CD4-positive, alpha-beta memory T cell (primary cell): Measurements from ENCODE around the gene NCS1. TPM values are rescaled to one million over a fixed set of nuclear protein-coding genes. Genes with fewer than 3 reads are reported as not detected.

Experiments used
- CTCF ChIA-PET: fragments of 350-600 bp; sonication (Branson Sonifier 250); formaldehyde crosslinking; loops from one replicate; lab custom pipeline; 2021; ENCODE audit warnings: inconsistent platforms; ENCODE audit not compliant: partially characterized antibody; lab: Charles Lee
- POLR2A ChIA-PET: fragments of 350-600 bp; sonication (Branson Sonifier 250); formaldehyde crosslinking; loops from one replicate; lab custom pipeline; 2021; ENCODE audit not compliant: partially characterized antibody; lab: Charles Lee
- DNase-seq, 5 donors: peaks; one replicate each; pipeline versions ENCODE4 v3.0.0 to v3.0.0-alpha.2; 2020 to 2022; ENCODE audit warnings: mixed read lengths in 1 of 5
- H3K27ac ChIP-seq: one replicate; pipeline ENCODE4 v1.7.0; 2013; ENCODE audit warnings: low read depth, low read length
- H3K27me3 ChIP-seq: 2 replicates; pipeline ENCODE4 v1.7.0; 2013; ENCODE audit warnings: mild to moderate bottlenecking, low read length, moderate library complexity; ENCODE audit not compliant: insufficient read depth
- H3K36me3 ChIP-seq: 2 replicates; pipeline ENCODE4 v1.7.0; 2013; ENCODE audit warnings: mild to moderate bottlenecking, low read length, moderate library complexity; ENCODE audit not compliant: insufficient read depth
- H3K4me1 ChIP-seq: 2 replicates; pipeline ENCODE4 v1.7.0; 2013; ENCODE audit warnings: mild to moderate bottlenecking, low read length, moderate library complexity; ENCODE audit not compliant: insufficient read depth
- H3K4me3 ChIP-seq, 2 donors: one replicate each; pipeline ENCODE4 v1.7.0; 2013; ENCODE audit warnings: low read length in 2 of 2, mild to moderate bottlenecking in 1 of 2
- H3K9me3 ChIP-seq, 2 donors: one replicate each; pipeline ENCODE4 v1.7.0; 2013; ENCODE audit warnings: low read length in 2 of 2, control low read depth in 1 of 2; ENCODE audit not compliant: control insufficient read depth in 1 of 2
- H3K27ac Mint-ChIP-seq, 7 donors: one replicate each; pipeline ENCODE4 v1.8.0; 2020 to 2021; ENCODE audit warnings: mixed read lengths in 7 of 7, mild to moderate bottlenecking in 6 of 7, inconsistent platforms in 3 of 7, moderate library complexity in 3 of 7
- H3K27me3 Mint-ChIP-seq, 2 donors: one replicate each; pipeline ENCODE4 v1.8.0; 2020 to 2021; ENCODE audit warnings: mixed read lengths in 2 of 2
- H3K36me3 Mint-ChIP-seq, 2 donors: one replicate each; pipeline ENCODE4 v1.8.0; 2020 to 2021; ENCODE audit warnings: mixed read lengths in 2 of 2, inconsistent platforms in 1 of 2, mild to moderate bottlenecking in 1 of 2
- H3K4me1 Mint-ChIP-seq, 4 donors: one replicate each; pipeline ENCODE4 v1.8.0; 2020 to 2021; ENCODE audit warnings: mixed read lengths in 4 of 4, mild to moderate bottlenecking in 1 of 4
- H3K4me3 Mint-ChIP-seq, 8 donors: one replicate each; pipeline ENCODE4 v1.8.0; 2020 to 2021; ENCODE audit warnings: mixed read lengths in 8 of 8, mild to moderate bottlenecking in 7 of 8, moderate library complexity in 6 of 8, inconsistent platforms in 3 of 8
- H3K9me3 Mint-ChIP-seq, 8 donors: one replicate each; pipeline ENCODE4 v1.8.0; 2020 to 2021; ENCODE audit warnings: mixed read lengths in 8 of 8, mild to moderate bottlenecking in 5 of 8, inconsistent platforms in 3 of 8, moderate library complexity in 1 of 8
- intact Hi-C: fragments of 100-400 bp; cut with micrococcal nuclease; formaldehyde crosslinking; loops from one replicate; pipeline ENCODE4 v1.15.1; 2023
- polyA plus RNA-seq, 2 donors: library from polyadenylated mRNA; unstranded; fragments of 300-500 nt; fragmentation: Illumina TruSeq; gene quantifications; one replicate each; pipeline ENCODE4 v1.2.3, GENCODE V29; 2021
- total RNA-seq, 2 experiments: library from RNA; stranded (reverse); gene quantifications; one replicate each; pipeline ENCODE4 v1.2.3, GENCODE V29; 2021

The NCS1 gene
- total and polyA plus RNA-seq, 4 experiments from 2014 or later: 0.64 to 0.90 TPM; not detected in 2

DNA sequence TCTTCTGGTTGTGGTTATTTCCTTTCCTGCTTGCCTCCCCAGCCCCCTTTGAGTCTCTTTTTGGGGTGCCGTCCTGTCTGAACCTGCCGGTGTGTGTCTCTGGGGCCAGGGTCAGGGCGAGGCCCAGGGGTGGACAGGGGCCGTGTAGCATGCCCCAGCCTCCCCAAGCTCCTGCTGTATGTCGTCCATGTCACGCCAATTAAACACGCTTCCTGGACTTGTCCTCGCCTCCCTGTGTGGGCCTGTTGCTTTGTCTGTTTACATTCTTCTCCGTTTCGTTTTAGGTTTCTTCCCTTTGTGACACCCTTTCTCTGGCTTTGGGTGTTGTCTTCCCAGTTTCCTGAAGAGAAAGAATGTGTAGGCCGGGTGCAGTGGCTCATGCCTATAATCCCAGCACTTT is 64.9 kb downstream of the NCS1 start:
- Histone ChIP-seq H3K4me3 (no peak overlapping the region), H3K27ac (no peak overlapping the region), H3K9me3 (no peaks in the 10 kb centered on the region), H3K36me3 (no peaks in the 10 kb centered on the region), H3K27me3 (no peaks in the 10 kb centered on the region), H3K4me1 (peaks cover 31% of the 10 kb centered on the region)
- ChIA-PET POLR2A (interaction anchor here (0.6 to 1.3 kb wide), 2 partner anchors 130 to 1126 kb away, joined by 3 to 8 read pairs; partner anchors contain the start of gene PTPA), CTCF (interaction anchor here (0.7 to 5.6 kb wide), 8 partner anchors 9 to 410 kb away, joined by 3 to 74 read pairs (median 4); no protein-coding TSS in a partner anchor)
- intact Hi-C loops: loop anchor here (2.0 kb wide), 1 partner anchor 350 kb away; no protein-coding TSS in a partner anchor
- H3K9me3 Mint-ChIP-seq: no peaks in the 10 kb centered on the region
- no peaks in the 10 kb centered on the region for H3K27me3 Mint-ChIP-seq
- peaks cover 11 to 52% (median 20%) of the 10 kb centered on the region in 4 donors for H3K4me1 Mint-ChIP-seq
- H3K36me3 Mint-ChIP-seq: no peaks in the 10 kb centered on the region
- no peak overlapping the region for H3K27ac Mint-ChIP-seq
- H3K4me3 Mint-ChIP-seq: no peak overlapping the region
- no peak for DNase-seq

DNA sequence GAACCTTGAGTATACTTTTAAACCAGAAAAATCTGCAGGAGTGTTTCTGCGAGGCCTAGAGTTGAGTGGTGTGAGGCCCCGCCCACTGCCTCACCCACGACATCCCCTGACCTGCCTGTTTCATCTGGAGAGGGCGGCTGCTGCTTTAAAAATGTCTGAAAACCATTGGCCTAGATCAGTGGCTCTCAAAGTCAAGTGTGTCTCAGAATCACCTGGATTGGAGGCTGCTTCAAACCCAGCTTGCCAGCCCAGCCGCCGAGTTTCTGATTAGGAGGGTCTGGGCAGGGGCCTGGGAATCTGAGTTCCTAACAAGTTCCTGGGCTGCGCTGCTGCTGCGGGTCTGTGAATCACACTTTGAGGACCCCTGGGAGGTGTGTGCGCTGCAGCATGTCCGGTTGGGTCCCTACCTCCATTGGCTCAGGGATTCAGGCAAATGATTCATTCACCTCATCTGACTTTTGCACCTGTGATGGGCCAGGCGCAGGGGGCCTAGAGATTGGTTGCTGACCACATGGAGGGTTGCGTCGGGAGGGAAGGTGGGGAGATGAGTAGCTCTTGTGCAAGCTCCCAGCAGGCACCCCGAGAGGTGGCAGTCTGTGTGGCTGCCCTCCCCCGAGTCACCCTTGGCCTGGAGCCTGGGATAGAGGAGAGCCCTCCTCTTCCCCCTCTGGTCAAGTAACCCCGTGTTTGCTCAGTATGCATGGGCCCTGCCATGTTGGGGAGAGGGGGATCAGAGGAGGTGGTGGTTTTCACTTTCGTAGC is 65.7 kb downstream of the NCS1 start:
- ChIA-PET CTCF (interaction anchor here (0.6 to 5.6 kb wide), 5 partner anchors 108 to 501 kb away, joined by 3 to 74 read pairs (median 4); no protein-coding TSS in a partner anchor), POLR2A (interaction anchor here (1.0 to 1.3 kb wide), 2 partner anchors 110 to 131 kb away, joined by 3 to 5 read pairs; no protein-coding TSS in a partner anchor)
- Mint-ChIP-seq H3K27me3 (no peaks in the 10 kb centered on the region), H3K27ac (peak overlapping the region in 2 of 7 donors; percentile 37 to 75), H3K4me3 (no peak overlapping the region), H3K9me3 (no peaks in the 10 kb centered on the region), H3K4me1 (peaks cover 14 to 61% (median 24%) of the 10 kb centered on the region in 4 donors), H3K36me3 (no peaks in the 10 kb centered on the region)
- intact Hi-C loops: loop anchor here (2.0 kb wide), 1 partner anchor 351 kb away; no protein-coding TSS in a partner anchor
- H3K27ac ChIP-seq: no peak overlapping the region
- H3K4me3 ChIP-seq: no peak overlapping the region
- no peaks in the 10 kb centered on the region for H3K27me3 ChIP-seq
- H3K36me3 ChIP-seq: no peaks in the 10 kb centered on the region
- no peaks in the 10 kb centered on the region for H3K9me3 ChIP-seq
- no peak for DNase-seq
- H3K4me1 ChIP-seq: peaks cover 35% of the 10 kb centered on the region

DNA sequence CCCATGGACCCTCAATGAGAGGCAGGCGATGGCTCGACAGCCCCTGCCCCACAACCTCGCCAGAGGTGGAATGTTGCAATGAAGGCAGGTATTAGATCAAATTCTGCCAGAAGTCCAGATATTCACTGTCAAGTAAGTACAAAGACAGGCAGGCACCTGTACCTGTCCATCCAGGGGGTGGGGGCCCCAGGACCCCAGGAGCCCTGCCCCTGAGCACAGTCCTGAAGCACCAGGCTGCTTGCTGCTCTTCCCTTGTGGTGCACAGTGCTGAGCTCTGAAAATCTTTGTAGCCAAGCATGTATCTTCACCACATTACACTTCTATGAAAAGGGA is 67.1 kb downstream of the NCS1 start:
- H3K4me1 ChIP-seq: peaks cover 42% of the 10 kb centered on the region
- Mint-ChIP-seq H3K36me3 (no peaks in the 10 kb centered on the region), H3K27me3 (no peaks in the 10 kb centered on the region), H3K9me3 (no peaks in the 10 kb centered on the region), H3K4me1 (peaks cover 19 to 66% (median 28%) of the 10 kb centered on the region in 4 donors), H3K4me3 (peak overlapping the region in 2 of 8 donors; percentile 15 to 46), H3K27ac (peak overlapping the region in 2 of 7 donors; percentile 55 to 66)
- no peaks in the 10 kb centered on the region for H3K9me3 ChIP-seq
- H3K36me3 ChIP-seq: no peaks in the 10 kb centered on the region
- intact Hi-C loops: no loop called here
- POLR2A ChIA-PET: no interaction called here
- DNase-seq: no peak
- CTCF ChIA-PET: interaction anchor here (0.9 to 7.6 kb wide), 4 partner anchors 9 to 138 kb away, joined by 3 to 69 read pairs (median 6); no protein-coding TSS in a partner anchor
- H3K27ac ChIP-seq: no peak overlapping the region
- H3K4me3 ChIP-seq: no peak overlapping the region
- no peaks in the 10 kb centered on the region for H3K27me3 ChIP-seq

DNA sequence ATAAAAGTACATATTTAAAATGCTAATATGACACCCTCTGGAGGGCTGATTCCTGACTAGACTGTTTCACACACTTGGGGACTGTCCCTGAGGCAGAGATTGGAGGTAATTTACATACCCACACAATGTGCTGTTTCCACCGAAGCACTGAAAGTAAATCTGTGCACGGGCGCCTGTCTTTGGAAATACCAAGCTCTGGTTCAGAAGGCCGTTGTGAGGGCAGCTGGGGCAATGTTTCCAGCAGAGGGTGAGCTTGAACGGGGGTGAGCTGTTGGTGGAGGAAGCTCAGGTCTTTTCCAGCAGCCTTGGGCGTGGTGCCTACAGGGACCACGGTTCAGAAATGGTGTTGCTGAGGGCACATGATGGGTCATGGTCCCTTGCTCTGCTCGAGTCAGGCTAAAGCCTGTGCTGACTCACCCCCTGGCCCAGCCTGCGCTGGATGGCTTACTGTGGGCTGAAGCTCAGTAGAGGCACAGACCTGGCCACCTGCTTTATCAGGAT is 67.6 kb downstream of the NCS1 start:
- no peak overlapping the region for H3K27ac ChIP-seq
- no peaks in the 10 kb centered on the region for H3K27me3 Mint-ChIP-seq
- H3K27me3 ChIP-seq: no peaks in the 10 kb centered on the region
- intact Hi-C loops: loop anchor here (5.0 to 10.0 kb wide), 3 partner anchors 112 to 502 kb away; no protein-coding TSS in a partner anchor
- peaks cover 42% of the 10 kb centered on the region for H3K4me1 ChIP-seq
- peak overlapping the region in 5 of 7 donors; percentile 55 to 73 (median 66) for H3K27ac Mint-ChIP-seq
- CTCF ChIA-PET: interaction anchor here (0.7 to 7.6 kb wide), 7 partner anchors 9 to 355 kb away, joined by 3 to 69 read pairs (median 5); no protein-coding TSS in a partner anchor
- H3K36me3 Mint-ChIP-seq: no peaks in the 10 kb centered on the region
- no peaks in the 10 kb centered on the region for H3K9me3 ChIP-seq
- peaks cover 19 to 66% (median 28%) of the 10 kb centered on the region in 4 donors for H3K4me1 Mint-ChIP-seq
- peak in 1 of 5 donors; percentile 7 for DNase-seq
- H3K4me3 Mint-ChIP-seq: peak overlapping the region in 3 of 8 donors; percentile 24 to 65 (median 46)
- H3K9me3 Mint-ChIP-seq: no peaks in the 10 kb centered on the region
- POLR2A ChIA-PET: interaction anchor here (1.3 to 1.5 kb wide), 2 partner anchors 112 to 352 kb away, joined by 3 read pairs; no protein-coding TSS in a partner anchor
- no peak overlapping the region for H3K4me3 ChIP-seq
- no peaks in the 10 kb centered on the region for H3K36me3 ChIP-seq

DNA sequence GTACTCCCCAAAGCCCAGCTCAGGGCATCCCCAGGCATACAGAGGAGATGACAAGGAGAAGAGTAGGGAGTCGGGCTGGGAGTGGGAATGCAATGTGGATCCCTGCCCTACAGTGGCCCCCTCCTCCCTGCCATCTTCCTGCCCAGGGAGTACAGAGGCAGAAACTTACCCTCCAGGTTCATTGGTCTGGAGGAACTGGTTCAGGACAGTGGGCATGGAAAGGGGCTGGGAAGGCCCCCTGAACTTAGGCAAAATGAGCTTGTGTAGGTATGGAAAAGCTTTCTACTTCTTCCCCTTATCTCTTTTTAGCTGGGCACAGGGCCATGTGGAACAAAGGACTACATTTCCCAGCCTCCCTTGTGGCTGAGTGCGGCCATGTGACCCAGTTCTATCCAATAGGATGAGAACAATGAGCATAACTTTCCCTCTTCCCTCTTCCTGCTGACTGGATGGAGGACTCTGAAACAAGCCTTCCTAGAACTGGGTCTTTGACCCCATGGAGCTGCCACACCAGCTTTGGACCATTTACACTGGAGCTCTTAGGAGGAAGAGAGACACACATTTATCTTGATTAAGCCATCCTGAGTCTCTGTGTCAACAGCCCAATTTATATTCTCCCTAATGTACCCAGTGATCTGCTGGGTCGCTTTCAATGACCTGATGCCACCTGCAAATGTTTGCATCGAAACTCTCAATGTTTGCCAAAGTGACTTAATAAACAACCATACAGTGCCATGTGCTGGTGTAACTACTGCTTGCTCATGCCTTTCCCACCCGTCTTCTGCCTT is 68.4 kb downstream of the NCS1 start:
- Mint-ChIP-seq H3K4me1 (peaks cover 19 to 66% (median 28%) of the 10 kb centered on the region in 4 donors), H3K4me3 (peak overlapping the region in 5 of 8 donors; percentile 10 to 67 (median 45)), H3K27me3 (no peaks in the 10 kb centered on the region), H3K9me3 (no peaks in the 10 kb centered on the region), H3K36me3 (no peaks in the 10 kb centered on the region), H3K27ac (peak overlapping the region; percentile 6 to 86 (median 52))
- peak in 4 of 5 donors; percentile 33 to 50 (median 46) for DNase-seq
- no peaks in the 10 kb centered on the region for H3K27me3 ChIP-seq
- intact Hi-C loops: loop anchor here (5.0 to 10.0 kb wide), 3 partner anchors 113 to 503 kb away; no protein-coding TSS in a partner anchor
- no peaks in the 10 kb centered on the region for H3K36me3 ChIP-seq
- H3K27ac ChIP-seq: no peak overlapping the region
- ChIA-PET POLR2A (interaction anchor here (1.3 to 1.5 kb wide), 2 partner anchors 113 to 352 kb away, joined by 3 read pairs; no protein-coding TSS in a partner anchor), CTCF (interaction anchor here (0.7 to 7.6 kb wide), 6 partner anchors 10 to 356 kb away, joined by 3 to 69 read pairs (median 6); no protein-coding TSS in a partner anchor)
- H3K9me3 ChIP-seq: no peaks in the 10 kb centered on the region
- H3K4me1 ChIP-seq: peaks cover 42% of the 10 kb centered on the region
- no peak overlapping the region for H3K4me3 ChIP-seq

DNA sequence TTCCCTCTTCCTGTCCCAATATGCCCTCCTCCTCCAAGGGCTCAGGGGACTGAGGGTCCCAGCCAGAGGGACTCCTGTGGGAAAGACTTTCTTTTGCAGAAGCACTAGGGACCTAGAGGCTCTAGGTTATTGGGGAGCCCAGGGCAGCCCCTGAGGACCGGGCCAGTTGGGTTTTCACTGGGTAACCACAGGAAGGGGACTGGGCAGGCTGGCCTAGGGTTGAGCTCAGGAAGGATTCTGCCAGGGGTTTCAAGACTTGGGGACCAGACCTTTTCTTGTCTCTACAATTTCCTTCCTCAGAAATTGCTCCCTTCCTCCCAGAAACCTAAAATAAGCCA is 69.0 kb downstream of the NCS1 start:
- peak overlapping the region in 1 of 7 donors; percentile 20 for H3K27ac Mint-ChIP-seq
- POLR2A ChIA-PET: interaction anchor here (1.2 to 1.5 kb wide), 2 partner anchors 113 to 353 kb away, joined by 3 read pairs; no protein-coding TSS in a partner anchor
- intact Hi-C loops: loop anchor here (5.0 to 10.0 kb wide), 3 partner anchors 114 to 504 kb away; no protein-coding TSS in a partner anchor

More for the DNA sequence above, 69.0 kb downstream of the NCS1 start:
- Histone ChIP-seq H3K4me1 (peaks cover 38% of the 10 kb centered on the region), H3K27me3 (no peaks in the 10 kb centered on the region), H3K27ac (no peak overlapping the region), H3K4me3 (no peak overlapping the region), H3K36me3 (no peaks in the 10 kb centered on the region), H3K9me3 (no peaks in the 10 kb centered on the region)
- Mint-ChIP-seq H3K9me3 (no peaks in the 10 kb centered on the region), H3K36me3 (no peaks in the 10 kb centered on the region), H3K27me3 (no peaks in the 10 kb centered on the region), H3K4me3 (no peak overlapping the region), H3K4me1 (peaks cover 19 to 62% (median 26%) of the 10 kb centered on the region in 4 donors)
- CTCF ChIA-PET: interaction anchor here (4.4 to 7.6 kb wide), 2 partner anchors 11 to 133 kb away, joined by 22 to 69 read pairs; no protein-coding TSS in a partner anchor
- DNase-seq: no peak
